HG03135 (cell line): Measurements from ENCODE around the gene ADORA2A.

Experiments
- ATAC-seq: cut with Tn5 transposase; IDR thresholded peaks from one replicate; pipeline ENCODE4 v1.9.1; 2021; ENCODE audit warnings: mild to moderate bottlenecking, moderate library complexity; ENCODE audit not compliant: unreplicated experiment

Gene ADORA2A

DNA sequence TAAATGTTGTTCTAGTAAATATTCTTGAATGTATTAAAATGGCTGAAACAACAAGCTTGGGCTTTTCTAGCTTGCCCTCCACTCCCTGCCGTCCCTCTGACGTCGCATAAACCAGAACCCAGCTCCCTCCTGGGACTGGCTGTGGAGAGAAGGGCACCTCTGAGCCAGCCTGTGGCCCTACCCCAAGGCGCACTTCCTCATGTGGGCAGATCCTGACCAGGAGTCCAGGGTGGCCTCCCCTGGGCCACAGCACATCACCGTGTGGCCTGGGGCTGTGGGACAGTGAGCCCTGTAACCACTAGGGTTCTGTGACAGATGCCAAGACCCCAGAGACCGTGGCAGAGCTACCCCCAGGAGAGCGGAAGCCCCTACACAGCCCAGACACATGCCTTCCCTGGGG is 10.2 kb upstream of the ADORA2A start:
- ATAC-seq, result no peak

DNA sequence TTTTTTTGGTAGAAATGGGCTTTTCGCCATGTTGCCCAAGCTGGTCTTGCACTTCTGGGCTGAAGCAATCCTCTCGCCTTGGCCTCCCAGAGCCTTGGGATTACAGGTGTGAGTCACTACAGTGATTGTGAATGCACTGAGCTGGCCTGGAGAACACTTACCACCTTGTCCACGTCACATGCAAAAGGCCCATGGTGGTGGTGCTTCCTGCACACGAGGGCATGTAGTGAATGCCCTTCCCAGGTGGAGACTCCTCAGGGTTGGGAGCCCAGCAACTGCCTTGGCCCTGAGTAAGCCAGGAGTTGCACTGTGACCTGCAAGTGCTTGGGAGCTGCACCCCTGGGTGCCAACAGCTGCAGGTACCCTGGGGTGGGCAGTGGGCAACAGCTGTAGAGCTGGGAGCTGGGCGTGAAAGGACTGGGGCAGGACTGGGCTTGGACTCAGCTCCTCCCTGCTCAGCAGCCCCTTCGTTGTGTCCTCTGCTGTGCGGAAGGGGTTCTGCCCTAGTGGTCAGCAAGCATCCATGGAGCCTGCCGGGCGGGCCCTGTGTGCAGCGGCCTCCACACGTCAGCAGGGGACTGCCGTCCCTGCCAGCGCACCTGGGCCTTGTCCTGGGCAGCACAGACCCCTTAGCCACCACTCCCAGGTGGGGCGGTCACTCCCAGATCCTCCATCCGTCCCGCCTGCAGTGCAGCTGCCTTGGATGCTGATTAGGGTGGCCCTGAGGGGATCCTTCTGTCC is 9.3 kb upstream of the ADORA2A start:
- no peak for ATAC-seq

DNA sequence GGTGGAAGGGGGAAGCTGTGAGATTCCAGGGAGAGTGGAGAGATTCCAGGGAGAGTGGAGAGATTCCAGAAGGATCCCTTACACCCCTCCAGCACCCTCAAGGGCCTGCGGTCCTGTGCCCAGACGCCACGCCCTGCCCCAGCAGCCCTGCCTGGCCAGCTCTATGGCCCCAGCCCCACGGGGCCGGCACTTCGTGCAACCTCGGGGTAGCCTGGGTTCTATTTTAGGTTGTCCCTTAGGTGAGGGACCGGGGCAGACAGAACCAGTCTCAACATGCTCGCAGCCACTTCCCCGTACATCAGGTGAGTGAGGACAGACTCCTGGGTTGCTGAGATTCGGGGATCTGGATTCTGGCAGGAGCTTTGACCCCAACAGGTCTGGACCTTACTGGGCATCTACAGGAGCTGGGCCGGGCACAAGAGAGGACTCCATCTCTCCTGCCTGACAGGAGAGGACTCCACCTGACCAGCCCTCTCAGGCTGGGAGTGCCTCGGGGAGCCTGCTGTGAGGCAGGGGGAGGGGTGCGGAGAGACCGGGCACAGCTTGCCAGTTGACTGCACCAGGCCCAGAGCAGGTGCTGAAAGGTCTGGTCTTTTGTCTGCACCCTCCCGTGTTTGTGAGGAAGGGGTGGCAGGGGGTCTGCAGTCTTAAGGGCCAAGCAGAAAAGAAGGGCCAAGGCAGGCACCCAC is 8.5 kb upstream of the ADORA2A start:
- ATAC-seq, result no peak

DNA sequence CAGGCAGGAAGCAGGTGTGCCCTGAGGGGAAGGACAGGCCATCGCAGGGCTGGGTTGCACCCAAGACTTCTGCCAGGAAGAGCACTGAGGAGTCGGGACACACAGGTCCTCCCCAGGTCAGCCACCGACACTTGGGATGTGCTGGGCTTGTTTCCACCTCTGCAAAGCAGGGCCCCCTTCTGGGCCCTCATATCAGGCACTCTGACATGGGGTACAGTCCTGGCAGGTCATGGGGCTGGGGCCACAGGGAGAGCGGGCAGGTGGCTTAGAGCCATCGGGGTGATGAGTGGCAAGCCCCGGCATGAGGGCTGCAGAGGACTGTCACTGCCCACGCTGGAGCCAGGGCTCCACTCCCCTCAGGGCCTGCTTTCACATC is 7.9 kb upstream of the ADORA2A start:
- ATAC-seq, result no peak

DNA sequence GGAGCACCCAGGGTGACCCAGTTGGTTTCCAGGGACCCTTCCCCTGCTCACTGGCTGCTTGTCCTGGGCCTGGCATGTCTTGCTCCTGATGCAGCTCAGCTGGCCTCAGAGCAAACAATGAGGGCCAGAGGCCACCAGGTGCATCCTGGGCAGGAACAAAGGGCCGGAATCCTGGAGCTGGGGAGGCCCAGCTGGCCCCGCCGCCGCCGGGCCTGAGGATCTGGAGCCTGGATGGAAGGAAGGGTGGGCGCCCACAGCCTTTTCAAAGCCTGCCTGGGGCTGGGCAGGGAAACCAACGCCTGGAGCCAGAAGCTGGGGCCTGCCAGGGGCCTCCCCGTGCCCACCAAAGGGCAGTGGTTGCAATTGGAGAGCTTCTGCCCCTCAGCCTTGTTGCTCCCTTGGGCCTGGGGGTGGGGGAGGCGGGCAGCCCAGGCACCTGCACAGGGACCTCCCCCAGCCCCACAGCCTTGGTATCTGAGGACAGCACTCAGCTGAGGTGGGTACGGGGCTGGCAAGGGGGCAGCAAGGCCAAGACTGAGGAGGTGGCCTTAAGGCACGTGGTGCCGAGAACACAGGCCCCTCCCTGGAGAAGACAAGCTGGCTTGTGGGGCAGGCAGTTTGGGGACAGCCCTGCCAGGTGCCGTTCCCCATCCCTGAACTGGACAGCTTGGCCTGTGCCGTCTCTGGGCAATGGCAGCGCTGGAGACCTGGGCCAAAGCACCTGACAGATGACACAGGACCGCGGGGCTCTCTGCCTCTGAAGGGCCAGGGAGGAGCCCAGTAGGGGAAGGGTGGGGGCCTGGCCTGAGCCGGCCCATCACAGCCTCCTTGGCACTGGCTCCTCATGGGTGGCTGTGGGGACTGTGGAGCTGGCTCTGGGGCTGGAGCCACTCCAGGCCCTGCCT is 7.1 kb upstream of the ADORA2A start:
- ATAC-seq, result no peak

DNA sequence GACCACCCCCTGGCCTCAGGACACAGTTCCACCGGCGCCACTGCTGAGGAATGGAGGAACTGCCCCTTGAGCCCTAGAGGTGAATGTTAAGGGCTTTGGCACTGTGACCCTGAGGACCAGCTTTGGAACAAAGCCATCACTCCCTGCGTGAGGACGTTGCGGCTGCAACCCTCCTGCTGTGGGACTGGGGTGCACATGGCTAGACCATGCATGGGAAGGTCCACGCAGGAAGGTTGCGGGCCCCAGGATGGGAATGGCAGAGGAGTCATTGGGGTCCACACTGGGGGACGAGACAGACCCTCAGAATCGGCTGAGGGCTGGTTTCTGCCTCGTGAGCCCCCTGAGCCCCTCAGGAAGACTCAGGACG is 6.4 kb upstream of the ADORA2A start:
- ATAC-seq, result no peak

DNA sequence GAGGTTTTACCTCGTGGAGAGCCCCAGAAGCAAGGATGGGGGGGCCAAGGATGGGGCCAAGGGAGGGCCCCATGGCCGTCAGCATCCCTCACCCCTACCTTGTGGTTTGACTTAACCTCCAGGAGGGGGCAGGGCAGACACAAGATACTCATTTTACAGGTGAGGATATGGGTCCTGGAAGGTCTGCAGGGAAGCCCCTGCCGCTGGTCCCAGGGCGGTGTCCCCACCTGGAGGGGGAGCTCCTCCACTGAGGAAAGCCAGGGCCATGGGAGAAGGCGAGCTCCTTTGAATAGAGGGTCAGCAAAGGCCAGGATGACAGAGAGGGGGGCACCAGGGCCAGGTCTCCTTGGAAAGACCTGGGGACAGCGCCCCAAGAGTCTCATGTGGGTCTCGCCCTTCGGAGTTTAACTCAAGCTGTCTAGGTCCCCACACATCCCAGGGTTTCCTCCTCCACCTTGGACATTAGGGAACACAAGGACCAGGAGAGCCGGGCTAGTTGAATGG is 5.9 kb upstream of the ADORA2A start:
- no peak for ATAC-seq

DNA sequence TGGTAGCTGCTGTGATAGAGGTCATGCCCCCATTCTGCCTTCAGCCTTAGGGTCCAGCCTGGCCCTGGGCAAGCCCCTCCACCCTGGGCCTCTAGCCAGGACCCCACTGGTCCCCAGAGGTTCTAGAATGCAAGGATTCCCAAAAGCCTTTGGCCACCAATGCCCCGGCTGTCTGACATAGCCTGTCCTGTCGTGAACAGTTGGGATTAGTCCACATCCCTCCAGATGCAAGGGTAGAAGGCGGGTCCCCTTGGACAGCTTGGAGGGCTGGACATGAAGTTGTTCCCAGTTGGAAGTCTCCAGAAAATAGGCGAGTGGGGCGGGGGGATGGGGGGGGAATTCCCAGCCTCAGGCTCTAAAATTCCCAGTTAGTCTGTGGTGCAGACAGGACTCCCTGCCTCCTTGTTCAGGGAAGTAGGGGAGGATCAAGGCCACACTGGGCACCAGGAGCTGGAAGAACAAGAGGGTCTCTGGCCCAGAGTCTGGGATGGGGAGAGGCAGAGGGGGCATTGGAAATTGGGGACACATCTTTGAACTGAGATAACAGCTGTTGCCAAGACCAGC is 5.2 kb upstream of the ADORA2A start:
- ATAC-seq, result no peak

DNA sequence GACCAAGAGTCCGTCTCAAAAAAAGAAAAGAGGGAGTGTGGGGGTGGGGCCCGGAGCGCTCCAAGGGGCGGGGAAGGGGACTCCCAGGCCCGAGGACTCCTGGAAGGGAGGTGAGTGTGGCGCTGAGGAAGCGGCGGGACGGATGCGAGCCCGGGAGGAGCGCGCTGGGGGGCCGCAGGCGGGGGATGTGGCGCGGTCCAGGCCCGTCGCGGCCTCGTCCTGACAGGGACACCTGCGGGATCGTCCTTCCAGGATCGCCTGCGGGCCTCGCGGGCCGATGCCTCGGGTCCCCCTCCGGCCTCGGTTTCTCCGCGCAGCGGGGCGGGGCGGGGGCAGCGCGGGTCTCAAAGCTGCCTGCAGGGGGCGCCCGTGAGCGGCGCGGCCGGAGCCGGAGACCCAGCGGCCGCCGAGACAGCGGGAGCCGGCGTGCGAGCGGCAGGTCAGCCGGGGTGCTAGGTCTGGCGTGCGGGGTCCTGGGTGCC is 3.8 kb upstream of the ADORA2A start:
- no peak for ATAC-seq

DNA sequence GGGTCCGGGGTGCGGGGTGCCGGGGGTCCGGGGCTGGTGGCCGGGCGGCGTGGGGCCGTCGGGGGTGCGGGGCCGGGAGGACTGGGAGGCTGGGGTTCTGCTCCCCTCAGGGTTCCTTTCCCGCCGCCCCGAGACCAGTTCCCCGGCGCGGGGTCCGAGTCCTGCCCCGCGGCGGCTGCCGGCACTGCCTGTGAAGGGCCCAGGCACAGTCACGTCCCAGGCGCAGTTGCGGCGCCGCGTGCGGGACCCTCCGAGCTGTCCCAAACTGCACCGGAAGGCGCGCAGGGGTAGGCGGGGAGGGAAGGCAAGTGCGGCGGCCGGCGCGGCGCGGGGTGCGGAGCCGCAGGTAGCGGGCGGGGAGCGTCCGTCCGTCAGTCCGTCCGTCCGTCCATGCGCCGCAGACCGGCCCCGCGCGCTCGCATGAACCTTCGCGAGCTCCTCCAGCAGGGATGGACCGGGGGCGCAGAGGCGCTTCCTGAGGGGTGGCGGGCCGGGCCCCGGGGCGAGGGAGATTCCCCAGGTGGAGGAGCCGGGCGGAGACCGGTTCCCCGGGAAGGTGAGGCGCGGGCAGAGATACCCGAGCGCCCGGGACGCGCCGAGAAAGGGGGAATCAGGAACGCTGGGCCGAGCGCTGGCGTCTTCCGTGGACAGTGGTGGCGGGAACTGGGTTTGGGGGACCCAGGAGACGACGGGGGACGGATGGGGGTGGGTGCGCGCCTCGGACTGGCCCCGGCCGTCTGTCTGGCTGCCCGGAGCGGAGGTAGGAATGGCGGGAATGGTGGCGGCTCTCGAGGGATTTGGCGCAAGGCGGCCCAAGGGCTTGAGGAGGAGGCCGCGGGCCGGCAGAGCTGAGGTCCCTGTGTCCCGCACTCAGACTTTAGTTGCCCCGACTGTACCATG is 3.1 kb upstream of the ADORA2A start:
- ATAC-seq, result no peak

DNA sequence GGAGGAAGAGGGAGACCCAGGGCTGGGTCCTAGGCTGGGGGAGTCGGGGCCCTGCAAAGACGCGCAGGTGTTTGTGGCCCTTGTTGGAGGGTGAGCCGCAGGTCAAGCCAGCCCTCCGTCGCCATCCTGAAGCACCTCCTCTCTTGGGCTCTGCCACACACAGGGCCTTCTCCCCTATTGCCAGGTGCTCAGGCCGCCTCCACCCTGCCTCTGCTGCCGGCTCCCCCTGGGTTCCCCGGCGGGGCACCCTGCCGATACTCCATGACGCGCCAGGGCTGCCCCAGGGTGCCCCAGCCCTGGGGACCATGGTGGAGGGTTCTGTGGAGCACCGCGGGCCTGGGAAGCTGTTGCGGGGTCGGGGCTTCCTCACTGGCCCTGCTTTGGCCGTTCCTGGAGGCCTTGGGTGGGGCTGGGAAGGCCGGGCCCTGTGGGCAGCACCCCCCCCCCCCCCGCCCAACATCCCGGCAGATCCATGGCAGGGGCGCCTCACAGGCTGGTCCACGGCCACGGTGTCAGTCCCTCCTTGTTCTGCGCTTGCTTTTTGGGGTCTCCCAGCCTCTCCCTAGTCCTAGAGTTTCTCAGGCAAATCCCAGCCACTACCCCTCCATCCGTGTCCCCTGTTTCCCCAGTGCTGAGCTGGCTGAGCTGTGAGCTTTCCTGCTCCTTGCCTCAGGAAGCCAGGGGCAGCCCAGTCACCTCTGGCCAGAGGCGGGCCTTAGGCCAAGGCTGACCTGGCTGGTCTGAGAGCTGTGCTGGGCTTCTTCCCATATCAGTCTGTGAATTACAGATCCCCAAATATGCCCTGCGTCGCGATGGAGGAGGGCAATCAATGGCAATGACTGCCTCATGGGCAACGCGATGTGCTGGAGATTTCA is 2.3 kb upstream of the ADORA2A start:
- ATAC-seq, result no peak

DNA sequence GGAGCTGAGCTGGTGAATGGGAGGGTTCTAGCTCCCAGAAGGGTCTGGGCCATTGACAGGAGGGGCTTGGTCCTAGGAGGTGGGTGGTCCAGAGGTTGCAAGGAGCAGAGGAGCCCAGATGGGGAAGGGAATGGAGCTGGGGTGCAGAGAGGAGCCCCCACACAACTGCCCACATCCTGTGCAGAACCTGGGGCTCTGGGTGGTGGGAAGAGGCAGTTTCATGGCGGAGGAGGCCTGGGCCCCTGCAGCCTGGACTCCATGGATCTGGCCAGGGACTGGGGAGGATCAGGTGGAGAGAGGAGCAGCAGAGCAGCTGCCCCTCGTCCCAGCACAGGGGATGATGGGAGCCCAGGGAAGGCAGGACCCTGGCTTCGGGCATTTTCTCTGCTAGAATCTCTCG is 963 bp upstream of the ADORA2A start:
- no peak for ATAC-seq

DNA sequence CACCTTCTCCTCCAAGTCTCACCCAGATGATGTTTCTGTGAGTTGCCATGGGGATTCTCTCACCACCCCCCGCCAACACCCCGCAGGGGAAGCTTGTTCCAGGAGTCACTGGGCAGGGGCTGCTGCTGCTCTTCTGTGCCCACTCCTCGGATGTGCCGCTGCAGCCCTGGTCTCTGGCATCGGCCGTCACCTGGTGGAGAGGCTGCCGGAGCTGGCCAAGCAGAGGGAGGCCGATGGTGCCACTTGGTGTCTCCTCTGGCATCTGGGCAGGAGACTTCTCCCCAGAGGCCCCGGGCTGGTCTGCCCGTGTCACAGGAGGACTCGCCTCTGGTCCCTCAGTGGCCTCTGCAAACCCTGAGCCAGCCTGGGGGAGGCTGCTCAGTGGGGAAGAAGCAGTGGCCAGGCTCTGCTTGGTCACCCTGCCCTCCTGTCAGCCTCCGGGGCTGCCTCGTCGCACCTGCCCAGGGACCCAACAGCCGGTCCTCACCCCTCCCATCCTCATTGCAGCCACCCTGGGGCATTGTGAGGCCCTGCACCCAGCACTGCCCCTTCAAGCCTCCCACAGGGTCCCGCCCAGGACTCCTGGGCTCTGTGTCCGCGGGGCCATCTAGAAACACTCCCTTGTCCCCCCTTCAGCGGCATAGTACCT is 424 bp upstream of the ADORA2A start:
- no peak for ATAC-seq

DNA sequence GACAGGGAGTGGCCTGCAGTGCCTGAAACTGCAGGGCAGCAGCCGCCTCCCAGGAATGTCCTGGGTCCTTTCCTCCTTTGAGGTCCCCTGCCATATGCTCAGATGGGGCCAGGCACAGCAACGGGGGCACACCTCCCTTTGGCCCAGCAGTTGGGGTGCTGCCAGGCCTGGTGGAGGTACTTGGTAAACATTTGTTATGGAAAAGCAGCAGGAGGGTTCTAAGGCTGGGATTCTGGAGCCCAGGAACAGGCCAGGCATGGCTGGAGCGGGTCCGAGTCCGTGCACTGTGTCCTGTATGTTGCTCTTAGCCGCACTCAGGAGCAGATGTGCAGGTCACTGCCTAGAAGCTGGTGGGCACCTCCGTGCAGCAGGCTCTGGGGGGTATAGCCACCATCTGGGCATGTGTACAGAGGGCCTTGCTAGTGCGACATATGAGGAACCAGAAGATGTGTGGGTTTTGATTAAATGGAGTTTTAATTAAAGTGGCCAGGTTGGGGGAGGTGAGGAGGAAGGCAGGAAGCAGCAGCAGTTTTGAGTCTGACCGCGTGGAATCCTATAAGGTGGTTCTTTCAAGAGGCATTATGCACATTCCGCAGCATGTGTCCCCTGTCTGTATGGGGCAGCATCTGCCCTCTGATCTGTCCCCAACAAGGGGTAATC is 1.5 kb downstream of the ADORA2A start:
- no peak for ATAC-seq

DNA sequence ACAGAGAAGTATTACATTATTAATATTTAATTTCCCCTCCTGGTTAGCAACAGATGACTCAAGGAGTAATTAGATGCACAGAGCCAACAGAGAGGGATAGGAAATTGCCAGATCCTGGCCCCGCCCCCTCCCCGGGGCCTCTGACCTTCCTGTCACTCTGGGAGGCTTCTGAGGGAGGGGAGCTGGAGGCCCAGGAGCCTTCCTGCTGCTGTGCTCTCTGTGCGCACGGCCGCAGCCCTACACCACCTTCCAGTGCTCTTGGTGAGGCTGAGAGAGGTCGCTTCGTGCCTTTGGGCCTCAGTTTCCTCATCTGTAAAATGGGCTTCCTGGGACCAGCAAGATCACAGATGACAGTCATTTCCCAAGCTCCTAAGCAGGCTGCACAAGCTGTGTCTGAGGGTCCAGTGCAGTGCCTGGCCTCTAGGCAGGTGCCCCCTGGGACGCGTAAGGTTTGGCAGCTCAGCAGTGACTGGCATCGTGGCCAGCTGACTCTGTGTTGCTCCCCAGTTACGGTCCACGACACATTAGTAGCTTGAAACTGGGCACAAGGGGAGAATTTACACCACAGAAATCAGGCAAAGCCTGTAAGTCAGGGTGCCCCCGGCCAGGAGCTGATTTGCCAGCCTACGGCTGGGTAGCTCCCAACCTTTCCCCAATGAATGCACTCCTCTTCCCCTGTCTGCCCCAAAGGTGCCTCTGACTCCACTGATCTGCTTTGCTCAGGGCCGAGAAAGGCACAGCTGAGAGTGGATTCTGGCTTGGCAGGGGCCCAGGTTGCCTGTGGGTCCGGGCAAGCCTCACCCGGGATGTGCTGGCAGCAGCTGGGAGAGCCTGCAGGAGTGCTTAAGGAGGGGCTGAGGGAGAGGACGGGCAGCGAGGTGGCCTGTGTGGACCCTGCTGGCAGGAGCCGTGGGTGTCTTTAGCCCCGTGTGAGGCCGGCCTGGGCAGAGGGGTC is 2.3 kb downstream of the ADORA2A start:
- no peak for ATAC-seq

DNA sequence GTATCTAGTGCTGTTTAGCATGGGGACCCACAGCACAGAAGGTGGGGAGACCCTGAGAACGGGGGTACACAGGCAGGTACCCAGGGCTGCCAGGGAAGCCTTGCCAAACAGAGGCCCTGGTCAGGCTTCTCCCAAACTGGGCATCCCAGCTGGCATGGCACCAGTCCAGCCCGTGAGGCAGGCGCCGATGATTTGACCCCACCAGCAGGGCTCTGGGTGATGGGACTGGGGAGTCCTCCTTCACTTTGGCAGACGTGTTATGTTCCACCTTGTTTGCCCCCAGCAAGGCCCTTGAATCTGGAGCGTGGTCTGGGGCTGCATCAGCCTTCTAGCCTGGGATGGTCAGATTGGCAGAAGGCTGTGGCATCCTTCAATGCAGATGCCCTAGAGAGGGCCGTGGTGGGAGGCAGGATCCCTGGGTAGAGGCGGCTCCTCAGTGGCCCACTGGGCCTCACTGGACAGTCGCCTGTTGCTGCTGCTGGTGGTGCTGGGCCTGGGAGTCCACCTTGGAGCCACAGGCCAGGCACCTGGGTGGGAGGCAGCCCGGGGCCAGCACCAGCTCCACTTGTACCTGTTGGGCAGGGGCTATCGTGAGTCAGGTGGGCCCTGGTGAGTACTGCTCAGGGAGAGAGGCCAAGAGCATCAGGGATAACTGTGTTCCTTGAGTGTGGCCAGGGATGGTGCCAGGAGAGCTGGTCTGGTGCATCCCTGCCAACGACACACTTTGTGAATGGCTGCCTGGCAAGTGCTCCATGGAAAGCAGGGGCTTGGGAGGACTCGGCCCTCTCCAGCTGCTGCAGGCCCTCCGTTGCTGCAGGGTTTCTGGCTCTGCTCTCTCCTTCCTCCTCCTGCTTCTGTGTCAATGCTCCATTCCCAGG is 3.3 kb downstream of the ADORA2A start:
- no peak for ATAC-seq
